NCI-H1930 (cell line): ENCODE measurements around the gene SNX33.

Source experiments
- DNase-seq, 2 experiments: peaks; one replicate each; lab custom pipeline; 2025; lab: John Stamatoyannopoulos, UW

The SNX33 gene

DNA sequence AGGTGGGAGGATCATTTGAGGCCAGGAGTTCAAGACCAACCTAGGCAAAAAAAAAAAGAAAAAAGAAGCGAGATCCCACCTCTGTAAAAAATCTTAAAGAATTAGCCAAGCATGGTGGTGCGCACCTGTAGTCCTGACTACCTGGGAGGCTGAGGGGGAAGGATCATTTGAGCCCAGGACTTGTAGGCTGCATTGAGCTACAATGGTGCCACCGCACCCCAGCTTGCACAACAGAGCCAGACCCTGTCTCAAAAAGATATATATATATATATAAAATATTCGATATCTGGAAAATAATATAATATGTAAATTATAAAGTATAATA, 6.6 kb upstream of the SNX33 start:
- no peak for DNase-seq

GRCh38 chr15:75641603-75642002, 6.1 kb upstream of the SNX33 start:
- DNase-seq = no peak

DNA sequence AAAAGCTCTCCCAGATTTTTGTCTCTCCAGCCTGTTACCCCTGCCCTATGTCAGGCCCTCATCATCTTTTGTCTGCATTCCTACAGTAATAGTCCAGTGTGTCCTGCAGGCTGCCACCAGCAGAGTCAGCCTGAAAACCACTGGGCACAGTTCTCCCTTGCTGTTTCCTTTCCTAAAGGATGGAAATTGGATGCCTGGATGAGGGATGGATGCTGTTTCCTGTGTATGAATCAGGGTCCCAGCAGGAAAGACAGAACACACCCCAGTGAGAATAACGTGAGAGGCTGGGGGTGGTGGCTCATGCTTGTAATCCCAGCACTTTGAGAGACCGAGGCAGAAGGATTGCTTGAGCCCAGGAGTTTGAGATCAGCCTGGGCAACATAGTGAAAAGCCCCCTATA, 3.3 kb upstream of the SNX33 start:
- no peak for DNase-seq

GRCh38 chr15:75646112-75646943, 1.4 kb upstream of the SNX33 start:
- no peak for DNase-seq

DNA sequence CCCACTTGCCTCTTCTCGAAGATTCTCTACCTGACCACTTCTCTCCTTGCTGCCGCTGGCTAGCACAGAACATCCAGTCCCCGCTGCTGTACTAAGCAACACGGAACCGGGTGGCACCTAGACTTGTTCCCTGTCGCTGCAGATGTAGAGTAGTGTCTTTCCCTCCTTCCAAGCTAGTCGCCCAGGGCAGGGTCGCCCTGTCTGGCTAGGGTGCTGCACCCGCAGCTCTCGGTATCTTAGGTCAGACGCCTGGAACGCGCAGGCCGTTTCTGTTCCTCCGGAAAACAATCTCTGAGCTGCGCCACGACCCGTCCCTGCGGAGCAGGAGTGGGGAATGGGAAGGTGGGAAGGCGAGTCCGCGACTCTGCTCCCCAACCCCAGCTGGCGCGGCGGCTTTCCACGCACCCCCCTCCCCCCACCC, 758 bp upstream of the SNX33 start:
- no peak for DNase-seq

GRCh38 chr15:75648156-75649000, 666 bp downstream of the SNX33 start:
- no peak for DNase-seq

GRCh38 chr15:75649045-75649761, 1.5 kb downstream of the SNX33 start:
- DNase-seq = no peak

- no peak for DNase-seq
Measured at GRCh38 chr15:75649848-75650247, 2.1 kb downstream of the SNX33 start.

- DNase-seq = no peak
Measured at GRCh38 chr15:75650908-75651809, 3.4 kb downstream of the SNX33 start.

DNA sequence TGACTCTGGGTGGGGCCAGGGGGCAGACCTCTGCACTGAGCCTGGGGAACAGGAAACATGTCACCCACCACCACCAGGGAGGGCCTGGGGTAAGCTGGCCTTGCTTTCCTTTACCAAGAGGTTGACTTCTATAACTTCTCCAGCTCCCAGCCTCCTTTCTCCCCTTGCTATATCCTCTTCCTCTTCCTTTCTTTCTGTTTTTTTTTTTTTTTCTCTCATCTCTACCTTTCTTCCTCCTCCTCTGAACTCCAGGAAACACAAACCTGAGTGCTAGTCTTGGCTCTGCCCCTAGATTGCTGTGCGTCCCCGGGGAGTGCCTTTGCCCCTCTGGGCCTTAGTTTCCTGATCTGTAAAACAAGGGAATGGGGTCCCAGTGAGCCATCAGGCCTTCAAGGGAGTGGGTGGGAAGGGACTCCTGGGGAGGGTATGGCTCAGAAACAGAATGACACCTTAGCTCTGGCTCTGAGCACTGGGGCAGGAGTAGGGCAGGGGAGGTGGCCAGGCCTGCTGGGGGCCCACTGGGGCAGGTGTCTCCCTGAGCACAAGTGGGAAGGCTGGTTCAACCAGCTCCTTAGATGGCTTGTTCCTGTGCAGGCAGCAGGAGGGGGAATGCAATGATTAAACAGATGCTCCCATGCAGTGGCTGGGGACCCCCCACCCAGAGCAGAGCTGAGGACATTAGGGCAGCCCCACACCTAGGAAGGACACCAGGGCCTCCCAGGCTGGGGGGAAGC, 4.3 kb downstream of the SNX33 start:
- DNase-seq = no peak

DNA sequence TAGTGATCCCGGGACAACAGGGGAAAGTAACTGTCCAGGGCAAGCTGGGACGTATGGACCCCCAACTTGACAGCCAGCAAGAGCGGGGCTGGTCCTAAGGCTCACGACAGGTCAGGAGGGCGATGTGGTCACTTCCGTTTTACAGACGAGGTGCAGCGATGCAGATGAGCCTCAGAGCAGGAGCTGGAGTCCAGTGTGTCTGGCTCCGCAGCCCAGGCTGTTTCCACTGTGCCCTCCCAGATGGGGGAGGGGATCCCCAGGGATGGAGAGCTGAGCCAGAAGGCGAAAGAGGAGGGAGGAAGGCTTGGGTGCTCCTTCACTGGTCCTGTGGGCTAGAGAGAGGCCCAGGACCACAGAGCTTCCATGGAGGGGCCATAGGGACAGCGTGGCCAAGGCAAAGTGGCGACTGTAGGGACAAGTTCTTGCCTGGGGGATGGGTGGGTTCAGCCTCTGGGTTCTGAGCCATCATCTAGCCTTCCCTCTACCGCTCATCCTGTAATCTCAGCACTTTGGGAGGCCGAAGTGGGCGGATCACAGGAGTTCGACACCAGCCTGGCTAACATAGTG, 5.7 kb downstream of the SNX33 start:
- DNase-seq = no peak

DNA sequence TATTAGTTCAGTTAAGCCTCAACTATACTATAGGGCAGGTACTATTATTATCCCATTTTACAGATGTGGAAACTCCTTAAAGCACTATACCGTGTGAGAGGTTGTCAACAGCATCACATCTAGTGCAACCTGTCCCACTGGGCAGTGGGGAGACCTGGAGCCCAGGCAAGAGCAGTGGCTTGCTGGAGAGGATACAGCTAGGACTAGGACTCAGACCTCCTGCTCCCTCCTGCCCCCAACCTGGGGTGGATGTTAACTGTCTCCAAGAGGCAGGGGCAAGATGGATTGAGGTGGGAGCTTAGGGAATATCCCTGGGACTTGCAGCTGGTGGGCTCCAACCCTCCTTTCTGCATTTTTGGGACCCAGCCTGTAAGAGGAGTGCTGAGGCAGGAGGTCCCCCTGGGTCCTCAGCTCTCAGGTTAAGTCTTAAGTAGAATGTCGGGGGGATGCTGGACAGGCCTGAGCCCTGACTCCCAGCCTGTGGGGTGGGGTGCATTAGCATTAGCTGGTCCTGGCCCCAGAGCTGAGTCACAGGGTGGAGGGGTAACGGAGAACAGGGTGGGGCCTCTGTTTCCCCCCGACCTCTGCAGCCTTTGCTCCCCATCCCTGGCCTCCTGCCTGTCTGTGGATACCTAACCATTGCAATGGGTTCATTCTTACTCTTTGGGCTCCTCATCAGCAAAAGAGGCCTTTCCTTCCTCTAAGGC, 6.6 kb downstream of the SNX33 start:
- no peak for DNase-seq

GRCh38 chr15:75655931-75656330, 8.2 kb downstream of the SNX33 start:
- no peak for DNase-seq

DNA sequence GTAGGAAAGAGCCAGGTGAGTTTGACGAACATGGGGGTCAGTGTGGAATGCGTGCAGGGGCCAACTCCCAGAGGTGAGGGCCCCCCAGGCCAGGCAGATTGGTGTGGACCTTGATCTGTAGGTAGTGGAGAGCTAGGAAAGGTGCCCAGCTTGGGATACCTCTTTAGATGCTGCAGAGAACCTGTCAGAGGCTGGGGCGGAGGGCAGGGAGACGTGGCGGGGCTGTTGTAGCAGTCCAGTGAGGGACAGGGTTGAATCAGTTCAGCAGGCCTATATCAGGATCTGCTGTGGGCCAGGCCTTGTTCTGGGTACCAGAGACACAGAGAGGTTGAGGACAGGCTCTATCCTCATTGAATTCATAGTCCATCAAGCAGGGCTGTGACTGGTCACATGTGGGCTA, 8.6 kb downstream of the SNX33 start:
- no peak for DNase-seq

- no peak for DNase-seq
Measured at GRCh38 chr15:75656813-75657212, 9.1 kb downstream of the SNX33 start.

DNA sequence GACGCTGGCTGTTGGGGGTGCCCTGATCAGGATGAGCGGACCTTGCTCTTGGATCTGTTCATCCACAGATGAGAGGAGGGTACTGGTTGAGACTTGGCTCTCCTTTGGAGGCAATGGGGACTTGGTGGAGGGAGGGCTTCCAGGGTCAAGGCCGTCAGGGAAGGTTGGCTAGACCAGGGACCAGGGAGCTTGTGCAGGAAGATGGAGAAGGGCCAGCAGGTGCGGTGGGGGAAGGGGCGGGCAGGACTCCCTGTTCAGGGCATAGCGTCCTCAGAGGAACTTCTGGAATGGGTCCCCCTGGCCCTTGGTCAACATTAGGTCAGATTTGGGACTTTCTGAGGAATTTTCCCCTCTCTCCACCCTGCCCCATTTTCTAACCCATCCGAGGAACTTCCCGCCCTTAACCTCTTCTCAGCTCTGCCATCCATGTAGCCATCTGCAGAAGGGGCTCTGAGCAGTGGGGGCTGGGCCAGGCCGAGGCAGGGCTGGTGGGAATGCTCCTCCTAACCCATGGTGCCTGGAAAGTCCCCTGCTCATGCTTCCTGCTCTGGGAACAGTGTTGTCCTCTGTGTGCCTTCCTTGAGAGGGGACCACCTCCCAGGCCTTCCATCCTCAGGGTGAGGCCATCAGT, 11.5 kb downstream of the SNX33 start:
- DNase-seq = no peak

DNA sequence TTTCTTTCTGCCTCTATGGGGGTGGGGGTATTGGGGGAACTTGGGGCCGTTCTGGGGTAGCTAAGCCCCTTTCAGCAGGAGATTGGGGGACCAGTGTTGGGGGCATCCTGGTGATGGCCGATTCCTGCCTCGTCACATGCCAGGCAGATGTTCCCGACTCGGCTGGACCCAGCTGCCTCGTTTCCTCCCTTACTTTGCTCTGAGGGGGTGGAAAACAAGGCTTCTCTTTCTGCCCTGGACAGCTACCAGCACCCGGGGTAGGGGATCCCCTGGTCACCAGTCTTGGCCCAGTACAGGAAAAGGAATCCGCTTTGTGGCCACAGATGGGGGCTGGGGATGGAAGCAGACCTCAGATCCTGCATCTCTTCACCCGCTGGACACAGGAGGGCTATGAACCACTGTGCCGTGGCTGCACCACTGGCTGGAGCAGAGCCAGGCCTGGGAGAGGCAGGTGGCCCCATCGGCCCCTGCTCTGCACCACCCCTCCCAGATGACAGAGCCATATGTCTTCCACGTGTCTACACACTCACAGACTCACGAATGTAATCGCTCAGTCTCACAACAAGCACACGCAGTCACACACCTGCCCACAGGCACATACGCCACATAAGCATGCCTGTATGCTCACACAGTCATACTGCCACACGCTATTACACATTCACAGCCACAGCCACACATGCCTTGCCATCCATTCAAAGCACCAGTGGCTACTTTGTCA, 12.4 kb downstream of the SNX33 start:
- no peak for DNase-seq

DNA sequence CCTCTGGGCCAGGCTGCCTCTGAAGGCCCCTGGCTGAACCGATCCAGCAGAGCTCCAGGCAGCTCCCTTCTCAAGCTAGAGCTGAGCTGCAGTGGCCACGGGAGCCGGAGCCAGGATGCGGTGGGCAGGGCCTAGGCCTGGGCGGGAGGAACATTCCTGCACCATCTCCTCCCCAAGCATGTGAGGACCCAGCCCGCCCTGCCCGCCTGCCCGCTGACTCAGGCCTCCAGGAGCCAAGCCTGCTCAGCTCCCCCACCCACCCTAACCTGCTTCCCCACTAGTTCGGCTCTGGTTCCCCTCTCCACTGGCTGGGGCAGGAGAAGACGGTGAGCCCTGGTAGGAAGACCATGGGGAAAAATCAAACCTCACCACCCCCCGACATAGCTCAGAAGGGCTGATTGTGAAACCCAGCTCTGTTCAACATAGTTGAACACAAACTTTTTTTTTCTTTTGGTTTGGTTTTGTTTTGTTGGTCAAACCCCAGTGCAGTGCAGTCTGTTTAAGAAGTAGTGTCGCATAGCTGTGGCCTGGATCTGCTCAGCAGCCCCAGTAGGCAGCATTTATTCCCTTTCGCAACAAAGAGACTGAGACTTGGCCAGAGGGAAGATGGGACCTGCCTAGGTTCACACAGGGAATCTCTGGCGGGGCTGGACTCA, 13.5 kb downstream of the SNX33 start:
- no peak for DNase-seq
